ENCODE results near the gene C20orf202.
"Not testable (repeated sequence)": the region's sequence is repeated elsewhere in the genome, so short reads cannot be mapped to it uniquely, and the experiment has no call there.

C20orf202 gene

DNA sequence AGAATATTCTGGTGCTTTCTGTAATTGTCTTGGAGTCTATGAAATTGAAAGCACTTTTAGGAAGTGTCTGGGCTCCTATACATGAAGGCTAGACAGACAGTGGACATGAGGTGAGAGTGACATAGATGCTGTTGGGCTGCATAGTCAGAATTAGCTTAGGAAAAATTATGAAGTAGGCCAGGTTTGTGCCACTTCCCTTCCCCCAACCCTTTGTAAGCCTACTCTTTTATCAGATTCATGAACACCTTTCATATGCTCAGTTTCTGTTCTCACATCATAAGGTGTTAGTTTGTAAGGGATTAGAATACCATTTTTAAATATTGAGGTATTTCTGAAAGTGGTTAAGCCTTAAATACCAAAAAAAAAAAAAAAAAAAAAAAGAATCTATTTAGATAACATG is 44.4 kb downstream of the C20orf202 start:
- no peak for DNase-seq (ENCODE audit: low read depth, low spot score)

DNA sequence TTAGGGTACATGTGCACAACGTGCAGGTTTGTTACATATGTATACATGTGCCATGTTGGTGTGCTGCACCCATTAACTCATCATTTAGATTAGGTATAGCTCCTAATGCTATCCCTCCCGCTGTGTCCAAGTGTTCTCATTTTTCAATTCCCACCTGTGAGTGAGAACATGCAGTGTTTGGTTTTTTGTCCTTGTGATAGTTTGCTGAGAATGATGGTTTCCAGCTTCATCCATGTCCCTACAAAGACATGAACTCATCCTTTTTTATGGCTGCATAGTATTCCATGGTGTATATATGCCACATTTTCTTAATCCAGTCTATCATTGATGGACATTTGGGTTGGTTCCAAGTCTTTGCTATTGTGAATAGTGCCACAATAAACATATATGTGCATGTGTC is 47.0 kb downstream of the C20orf202 start:
- DNase-seq (ENCODE audit: low read depth, low spot score) = not testable (repeated sequence)

DNA sequence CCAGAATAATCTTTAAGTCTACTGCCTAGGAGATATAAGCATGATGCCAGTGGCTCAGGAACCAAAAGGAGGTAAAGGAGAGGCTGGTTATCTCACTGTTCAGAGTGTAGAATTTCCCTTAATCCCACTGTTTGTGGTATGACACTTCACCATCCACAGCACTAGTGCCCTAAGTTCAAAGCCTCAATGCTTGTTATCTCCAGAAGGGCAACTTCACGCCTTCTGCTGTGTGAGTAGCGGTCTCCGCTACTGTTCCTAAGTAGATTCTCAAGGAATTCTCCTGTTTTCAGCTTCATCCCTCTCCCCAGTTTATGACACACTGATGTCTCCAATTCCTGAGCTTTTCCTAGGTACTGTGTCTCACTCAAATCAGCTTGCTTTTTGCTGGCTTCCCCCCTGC is 49.2 kb downstream of the C20orf202 start:
- no peak for DNase-seq (ENCODE audit: low read depth, low spot score)

DNA sequence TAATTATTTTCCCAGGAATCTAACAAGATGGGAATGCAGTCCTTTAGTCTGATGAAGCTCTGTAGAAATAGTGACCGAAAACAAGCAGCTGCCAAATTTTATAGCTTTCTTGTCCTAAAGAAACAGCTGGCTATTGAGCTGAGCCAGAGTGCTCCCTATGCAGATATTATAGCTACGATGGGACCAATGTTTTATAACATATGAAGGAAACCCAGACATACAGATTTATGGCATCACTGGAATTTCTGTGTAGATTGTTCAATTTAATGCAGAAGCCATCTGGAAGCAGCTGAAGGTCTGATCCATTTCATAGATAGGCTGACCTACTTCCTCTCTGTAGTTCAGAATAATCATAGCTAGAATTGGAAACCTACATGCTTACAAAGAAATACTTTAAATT is 51.0 kb downstream of the C20orf202 start:
- DNase-seq (ENCODE audit: low read depth, low spot score) = no peak

DNA sequence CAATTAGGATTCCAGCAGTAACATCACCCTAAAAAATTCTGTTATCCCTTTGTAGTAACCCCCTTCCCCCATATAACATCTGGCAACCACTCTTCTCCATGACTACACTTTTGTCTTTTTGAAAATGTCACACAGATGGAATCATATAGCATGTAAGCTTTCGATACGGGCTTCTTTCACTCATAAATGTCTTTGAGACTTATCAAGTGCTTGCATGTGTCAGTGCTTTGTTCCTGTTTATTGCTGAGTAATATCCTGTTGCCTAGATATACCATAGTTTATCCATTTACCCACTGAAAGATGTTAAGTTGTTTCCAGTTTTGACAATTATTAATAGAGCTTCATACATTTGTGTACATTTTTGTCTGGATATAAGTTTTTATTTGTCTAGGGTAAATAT is 52.4 kb downstream of the C20orf202 start:
- no peak for DNase-seq (ENCODE audit: low read depth, low spot score)
